GM21447 (cell line): ENCODE measurements around the gene RNF169.
A peak's percentile ranks its signal among the peaks of the same experiment; 100 is the strongest.

Experiments
- ATAC-seq: cut with Tn5 transposase; IDR thresholded peaks from one replicate; pipeline ENCODE4 v1.9.1; 2021; ENCODE audit not compliant: unreplicated experiment

The RNF169 gene

DNA sequence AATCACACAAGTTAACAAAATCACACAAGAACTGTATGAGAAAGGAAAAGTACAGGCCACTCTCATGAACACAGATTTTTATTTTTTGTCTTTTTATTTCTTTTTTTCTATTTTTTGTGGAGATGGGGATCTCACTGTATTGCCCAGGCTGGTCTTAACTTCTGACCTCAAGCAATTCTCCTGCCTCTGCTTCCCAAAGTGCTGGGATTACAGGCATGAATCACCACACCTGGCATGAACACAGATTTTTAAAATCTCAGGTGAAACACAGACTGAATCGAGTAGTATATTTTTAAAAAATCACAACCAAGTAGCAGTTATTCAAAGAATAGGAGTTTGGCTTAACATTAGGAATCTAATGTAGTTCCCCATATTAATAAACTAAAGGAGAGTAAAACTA lies 18.3 kb downstream of the RNF169 start:
- ATAC-seq: no peak

DNA sequence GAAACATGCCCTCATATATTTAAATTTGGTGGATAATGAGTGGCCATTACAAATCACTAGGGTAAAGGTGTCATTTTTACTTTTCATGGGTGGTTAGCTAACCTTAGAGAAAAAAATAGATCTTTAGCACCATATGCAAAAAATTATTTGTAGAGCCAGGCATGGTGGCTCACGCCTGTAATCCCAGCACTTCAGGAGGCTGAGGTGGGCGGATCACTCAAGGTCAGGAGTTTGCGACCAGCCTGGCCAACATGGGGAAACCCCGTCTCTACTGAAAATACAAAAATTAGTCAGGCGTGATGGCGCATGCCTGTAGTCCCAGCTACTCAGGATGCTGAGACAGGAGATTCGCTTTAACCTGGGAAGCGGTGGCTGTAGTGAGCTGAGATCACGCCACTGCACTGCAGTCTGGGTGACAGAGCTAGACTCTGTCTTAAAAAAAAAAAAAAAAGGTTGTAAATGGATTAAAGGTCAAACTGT lies 19.6 kb downstream of the RNF169 start:
- ATAC-seq: peak; percentile 64

DNA sequence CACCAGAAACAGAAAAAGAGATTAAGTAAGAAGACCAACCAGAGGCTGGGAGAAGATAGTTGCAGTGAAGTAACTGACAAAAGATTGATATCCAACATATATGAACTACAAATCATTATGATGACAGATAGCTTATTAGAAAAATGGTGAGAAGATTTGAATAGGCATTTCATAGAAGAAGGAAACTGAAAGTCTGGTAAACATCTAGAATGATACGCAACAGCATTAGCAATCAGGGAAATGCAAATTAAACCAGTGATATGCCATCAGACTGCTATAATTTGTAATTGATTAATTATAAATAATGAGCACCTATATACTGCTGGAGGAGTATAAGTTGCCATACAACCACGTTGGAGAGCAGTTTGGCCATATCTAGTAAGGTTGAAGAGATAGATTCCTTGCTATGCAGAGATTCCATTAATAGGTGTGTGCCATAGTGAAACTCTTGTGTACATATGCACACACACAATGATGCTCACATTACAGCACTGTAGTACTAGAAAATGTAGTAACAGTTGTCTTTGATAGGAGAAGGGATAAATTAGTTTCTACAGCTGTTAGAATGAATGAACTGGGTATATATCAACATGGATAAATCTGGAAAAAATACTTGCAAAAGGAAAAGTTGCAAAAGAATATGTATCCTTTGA lies 20.5 kb downstream of the RNF169 start:
- ATAC-seq: no peak

DNA sequence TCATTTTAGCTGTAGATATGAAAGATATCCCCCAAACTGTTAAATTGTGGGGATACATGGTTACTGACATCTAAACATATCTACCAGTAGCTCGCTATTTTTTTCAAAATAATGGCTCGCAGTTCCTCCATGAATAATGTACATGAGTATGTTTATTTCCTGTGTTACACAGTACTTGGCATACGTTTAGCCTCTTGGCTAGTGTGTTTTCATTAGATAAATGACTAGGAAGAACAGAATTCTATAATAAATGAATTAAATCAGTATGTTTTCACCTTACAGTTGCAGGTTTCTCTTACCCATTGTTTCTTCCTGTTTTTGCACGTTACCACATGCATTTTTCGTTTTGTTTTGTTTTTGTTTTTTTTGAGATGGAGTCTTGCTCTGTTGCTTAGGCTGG lies 21.8 kb downstream of the RNF169 start:
- ATAC-seq: no peak

DNA sequence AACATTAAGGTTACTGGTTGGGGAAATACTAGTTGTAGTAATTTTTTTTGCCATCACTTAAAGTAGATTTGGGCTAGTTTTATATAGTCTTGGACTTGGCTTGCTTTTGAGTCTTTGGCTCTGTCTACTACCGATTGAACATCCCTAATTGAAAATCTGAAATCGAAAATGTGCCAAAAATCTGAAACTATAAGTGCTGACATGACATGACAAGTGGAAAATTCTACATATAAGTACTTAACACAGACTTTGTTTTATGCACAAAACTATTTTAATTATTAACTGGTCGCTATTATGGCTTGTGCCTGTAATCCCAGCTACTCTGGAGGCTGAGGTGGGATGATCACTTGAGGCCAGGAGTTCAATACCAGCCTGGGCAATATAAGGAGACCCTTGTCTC lies 22.5 kb downstream of the RNF169 start:
- no peak for ATAC-seq

DNA sequence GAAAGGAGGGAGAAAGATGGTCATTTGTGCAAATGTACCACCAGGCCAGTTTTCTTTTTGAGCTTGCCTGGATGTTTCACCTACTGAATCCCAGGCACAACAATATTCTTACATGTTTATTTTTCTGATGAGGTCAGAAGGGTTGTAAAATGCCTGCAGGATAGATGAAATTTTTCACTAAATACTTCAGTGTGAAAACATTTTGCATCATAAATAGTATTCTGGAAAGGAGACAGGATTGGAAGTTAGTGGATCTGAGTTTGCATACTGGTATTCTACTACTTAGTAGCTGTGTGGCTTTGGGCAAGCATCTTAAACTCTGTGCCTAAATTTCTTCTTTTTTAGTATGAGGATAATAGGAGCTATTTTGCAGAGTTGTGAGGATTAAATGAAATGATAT lies 24.8 kb downstream of the RNF169 start:
- no peak for ATAC-seq

DNA sequence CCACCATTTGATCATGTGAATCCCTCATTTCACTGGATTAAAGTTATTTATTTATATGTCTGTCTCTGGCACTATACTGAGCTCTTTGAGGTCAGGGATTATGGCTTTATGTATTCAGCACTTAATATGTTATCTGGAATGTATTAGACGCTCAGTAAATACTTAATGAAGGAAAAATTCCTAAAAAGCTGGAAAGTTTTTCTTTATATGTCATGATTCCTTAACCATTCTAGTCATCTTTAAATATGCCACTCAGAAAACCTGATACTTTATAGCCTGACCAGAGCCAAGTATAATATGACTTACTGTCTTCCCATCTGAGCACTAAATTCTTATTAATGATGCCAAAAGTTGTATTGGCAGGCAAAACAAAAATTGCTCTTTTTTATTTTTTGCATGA lies 27.1 kb downstream of the RNF169 start:
- ATAC-seq: no peak

DNA sequence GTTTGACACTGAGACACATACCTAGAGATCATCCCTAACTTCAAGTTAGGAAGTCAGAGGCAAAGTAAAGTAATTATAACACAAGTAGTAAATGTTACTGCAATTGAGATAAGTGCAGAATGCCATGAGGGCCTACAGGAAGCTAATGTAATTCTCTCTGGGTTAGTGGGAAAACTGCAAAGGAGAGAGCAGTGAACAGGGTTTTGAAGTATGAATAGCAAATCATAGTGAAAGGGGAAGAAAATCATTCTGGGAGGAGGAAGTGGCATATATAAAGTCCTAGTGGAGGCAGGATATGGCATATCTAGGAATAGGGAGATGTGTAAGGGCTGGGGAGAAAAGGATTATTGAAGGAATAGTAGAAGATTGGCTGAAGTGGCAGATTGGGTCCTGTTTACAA lies 27.9 kb downstream of the RNF169 start:
- ATAC-seq: no peak

DNA sequence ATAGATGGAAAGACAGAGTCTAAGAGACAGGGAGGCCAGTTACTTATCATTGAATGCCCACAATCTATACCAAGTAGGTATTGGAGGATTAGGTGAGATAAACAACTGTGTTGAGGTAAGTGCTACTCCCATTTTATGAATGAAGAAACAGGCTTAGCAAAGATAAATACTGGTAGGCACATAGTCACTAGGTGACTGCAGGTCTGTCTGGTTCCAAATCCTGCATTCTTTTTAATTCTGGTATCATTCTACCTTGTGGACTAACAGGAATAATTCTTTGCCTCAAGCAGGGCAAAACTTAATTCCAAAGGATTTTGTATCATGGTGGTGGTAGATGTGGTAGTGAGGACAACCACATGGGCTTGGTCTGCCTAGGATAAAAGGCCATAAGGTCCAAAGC lies 28.4 kb downstream of the RNF169 start:
- no peak for ATAC-seq

DNA sequence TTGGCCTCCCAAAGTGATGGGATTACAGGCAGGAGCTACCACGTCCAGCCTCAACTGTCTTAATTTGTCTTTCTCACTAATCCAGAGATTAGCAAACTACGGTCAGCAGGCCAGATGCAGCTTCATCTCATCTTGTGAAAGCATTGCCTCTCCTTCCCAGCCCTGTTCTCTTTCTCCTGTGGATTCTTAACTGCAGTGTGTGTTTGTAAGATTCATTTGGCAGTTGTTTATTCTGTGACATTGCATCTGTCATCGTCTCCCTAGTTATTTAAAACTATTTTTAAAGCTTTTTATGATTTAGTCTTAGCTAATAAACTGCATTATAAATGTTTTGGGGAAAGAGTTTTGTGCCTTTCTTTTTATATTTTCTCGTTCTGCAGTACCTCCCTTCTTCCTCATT lies 29.2 kb downstream of the RNF169 start:
- no peak for ATAC-seq

DNA sequence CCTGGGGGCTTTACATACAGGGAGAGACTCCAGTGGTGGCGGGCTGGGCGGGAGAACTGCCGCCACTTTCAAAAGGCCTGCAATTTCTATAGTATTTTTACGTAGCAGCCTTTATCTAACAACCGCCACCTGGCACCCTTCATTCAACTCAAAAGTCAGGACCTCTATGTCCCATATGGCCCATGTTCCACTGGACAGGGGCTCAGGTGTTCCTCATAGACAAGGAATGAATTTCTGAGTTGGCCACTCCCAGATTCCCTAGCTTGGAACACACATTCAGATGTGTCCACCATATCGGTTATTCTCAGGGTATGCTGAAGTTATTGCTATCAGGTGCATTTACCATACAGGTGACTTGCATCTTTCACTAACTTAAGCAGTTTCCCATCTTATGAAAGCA lies 29.9 kb downstream of the RNF169 start:
- no peak for ATAC-seq

DNA sequence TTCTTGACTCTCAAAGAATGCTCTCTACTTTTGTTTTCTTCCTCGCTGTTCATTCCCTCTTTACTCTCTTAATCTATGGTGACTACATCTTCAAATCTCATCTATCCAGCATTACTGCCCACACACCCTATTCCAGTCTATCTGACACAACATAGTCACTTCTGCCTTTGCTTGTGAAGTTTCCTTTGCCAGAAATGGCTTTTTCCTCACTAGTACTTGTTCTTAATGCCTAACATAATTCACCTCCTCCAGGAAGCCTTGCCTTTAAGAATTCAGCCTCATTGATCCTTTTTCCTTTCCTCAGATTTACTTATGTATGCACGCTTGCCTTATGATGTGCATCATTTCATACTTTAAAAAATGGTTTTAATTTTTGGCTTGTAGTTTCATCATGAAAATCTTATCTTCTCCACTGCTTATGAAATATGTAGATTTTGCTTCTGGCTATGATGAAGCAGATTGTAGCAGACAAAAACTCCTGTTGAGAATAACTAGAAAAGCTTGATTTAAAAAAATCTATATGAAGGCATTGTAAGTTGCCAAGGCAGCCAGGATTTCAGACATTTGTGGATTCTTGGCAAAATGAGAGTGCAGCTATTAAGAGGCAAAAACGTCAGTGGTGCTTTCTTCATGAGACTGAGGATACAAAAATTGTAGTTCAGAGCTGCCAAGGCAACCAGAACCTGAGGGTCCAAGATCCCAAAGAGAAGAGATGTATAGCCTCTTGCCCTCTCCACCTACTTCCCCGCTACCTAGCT lies 31.8 kb downstream of the RNF169 start:
- no peak for ATAC-seq

DNA sequence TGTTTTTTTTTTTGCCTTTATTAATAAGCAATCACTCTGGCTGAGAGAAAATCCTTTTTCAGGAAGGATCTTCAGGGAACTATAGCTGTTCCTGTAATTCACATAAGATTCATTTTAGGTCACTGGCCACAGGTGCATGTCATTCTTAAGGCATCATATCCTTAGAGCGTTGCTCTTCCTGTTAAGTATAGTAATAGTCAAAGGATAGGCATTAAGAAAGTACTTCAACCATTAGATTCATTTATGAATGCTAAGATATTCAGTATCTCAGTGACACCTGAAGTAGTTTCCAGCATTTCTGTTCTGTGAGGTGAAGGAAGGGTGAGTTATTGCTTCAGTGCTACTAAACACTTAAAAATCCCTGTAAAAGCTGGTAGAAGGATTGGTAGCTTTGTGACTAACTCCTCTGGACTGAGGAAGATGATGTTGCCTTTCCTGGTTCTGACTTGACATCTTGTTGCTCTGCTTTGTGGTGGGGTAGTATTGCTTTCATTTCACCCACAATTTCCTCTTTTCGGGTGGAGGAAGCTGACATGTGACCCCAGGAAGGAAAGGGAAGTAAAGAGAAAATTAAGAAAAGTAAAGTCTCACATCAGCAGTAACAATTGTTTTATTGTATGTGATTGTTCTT lies 34.7 kb downstream of the RNF169 start:
- peak; percentile 68 for ATAC-seq

DNA sequence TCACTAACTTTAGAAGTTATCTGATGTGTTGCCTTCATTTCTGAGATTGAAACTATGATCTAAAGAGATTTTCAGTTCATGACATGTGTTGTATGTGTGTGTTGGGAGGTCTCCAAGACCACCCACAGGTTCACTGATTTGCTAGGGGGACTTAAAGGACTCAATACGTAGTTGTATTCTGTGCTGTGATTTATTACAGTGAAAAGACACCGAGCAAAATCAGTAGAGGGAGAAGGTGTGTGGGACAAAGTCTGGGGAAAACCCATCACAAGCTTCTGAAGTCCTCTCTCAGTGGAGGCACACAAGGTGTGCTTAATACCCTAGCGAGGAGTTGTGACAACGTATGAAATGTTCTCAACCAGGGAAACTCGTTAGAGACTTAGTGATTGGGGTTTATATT lies 35.6 kb downstream of the RNF169 start:
- ATAC-seq: peak; percentile 62

DNA sequence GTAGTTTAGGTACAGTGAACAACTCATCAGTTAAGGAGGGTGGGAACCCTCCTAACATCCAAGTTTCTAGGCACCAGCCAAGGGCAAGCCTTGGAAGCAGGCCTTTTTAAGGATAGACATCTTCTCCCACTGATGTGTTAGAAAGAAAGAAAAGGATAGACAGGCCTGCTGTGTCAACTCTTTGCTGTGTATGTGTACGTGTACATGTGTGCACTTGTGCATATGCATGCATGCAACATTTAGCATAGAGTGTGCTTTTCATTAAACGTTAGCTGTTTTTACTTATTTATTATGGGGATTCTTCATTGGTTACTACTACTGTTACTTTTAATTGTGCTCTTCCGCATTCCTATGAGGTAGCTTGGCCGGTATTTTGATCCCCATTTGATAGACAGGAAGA lies 36.1 kb downstream of the RNF169 start:
- no peak for ATAC-seq

DNA sequence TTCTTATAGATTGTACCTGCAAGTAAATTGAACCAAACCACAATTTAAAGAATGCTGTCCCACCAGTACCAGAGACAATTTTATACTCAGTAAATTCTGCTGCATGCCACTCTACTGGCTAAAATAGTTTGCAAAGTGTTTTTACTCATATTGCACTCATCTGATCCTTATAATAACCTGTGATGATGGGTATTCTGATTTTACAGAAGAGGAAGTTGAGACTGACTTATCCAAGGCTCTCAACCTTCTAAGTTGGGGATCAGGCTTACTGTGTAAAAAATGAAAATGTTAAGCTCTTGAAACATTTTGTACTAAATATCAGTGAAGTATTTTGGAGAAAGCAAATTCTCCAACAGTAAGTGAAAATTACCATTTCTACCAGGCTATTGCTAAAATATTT lies 37.9 kb downstream of the RNF169 start:
- no peak for ATAC-seq

DNA sequence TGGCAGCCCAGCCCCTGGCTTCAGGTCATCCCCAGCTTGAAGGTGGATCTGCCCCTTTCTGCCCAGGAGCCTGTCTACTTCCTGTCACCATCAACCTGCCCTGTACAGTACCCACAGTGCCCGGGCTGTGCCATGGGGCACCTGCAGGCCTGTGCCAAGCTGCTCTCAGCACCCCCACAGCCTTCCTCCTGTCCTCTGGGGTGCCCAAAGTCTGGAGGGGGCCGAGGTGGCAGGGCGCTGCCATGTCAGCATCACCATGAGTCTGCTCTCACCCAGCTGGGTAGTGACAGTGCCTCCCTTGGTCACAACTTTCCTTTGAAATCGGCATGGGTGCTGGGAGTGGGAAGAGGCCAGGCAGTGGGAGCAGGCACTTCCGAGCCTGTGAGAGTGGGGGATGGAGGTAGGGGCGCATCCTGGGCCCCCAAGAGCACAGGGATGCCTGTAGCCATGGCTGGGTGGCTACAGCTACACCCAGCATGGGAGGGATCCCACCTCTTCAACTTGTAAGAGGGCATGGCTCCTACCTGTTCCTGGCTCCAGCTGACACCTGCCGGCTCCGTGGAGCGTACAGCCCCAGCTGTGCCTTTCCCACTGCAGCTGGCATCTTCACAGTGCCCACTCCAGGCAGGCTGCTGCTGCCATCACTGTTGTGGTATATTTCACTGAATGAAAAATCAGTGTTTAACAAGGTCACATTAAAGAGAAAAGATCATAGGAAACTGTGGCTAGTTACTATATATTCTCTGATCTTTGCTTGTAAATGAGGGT lies 42.9 kb downstream of the RNF169 start:
- no peak for ATAC-seq

DNA sequence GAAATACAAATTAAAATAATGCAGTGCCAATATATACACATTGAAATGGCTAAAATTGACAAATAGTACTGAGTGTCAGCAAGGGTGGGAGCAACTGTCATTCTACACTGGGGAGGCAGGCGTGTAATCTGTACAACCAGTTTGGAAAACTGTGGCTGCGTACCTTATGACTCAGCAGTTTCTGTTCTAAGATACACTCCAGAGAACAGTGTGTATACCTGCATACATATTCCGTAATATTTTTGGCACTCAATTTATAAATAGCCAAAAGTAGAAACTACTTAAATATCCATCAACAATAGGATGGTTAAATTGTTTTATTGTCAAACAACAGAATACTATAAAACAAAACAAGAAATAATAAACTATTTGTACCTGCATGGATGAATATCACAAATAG lies 57.6 kb downstream of the RNF169 start:
- no peak for ATAC-seq

DNA sequence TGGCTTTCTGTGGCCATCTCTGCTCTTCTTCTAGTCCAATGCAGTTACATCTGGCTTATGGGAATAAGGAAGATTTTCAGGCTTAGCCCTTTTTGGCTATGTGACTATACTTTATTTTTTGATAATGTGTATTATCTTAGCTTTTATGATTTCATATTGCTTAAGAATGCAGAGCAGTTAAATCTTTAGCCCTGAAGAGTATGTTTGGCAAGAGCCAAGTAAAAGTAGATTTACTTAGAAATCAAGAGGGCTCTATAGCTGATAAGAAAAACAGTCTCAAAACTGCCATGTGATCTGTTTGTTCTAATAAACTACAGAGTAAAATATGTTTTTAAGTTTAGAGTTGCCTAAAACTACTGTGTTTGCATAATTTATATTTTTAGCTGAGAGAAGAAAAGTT lies 61.2 kb downstream of the RNF169 start:
- ATAC-seq: no peak

DNA sequence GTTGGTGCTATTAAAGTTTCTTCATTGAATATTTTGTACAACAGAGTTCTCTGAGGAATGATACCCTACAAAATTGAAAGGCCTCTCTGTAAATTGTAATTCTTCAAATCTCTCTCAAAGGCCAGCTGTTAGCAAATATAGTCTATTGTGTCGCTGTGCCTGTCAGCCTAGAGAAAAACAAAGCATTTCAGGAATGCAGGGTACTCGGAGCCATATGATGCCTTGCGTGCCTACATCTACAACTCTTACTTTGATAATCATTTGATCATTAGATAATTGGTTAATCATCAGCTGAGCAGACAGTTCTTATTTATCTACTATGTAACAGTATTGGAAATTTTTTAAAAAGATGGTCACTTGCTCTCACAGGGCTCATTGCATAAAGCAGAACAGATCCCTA lies 67.3 kb downstream of the RNF169 start:
- no peak for ATAC-seq

DNA sequence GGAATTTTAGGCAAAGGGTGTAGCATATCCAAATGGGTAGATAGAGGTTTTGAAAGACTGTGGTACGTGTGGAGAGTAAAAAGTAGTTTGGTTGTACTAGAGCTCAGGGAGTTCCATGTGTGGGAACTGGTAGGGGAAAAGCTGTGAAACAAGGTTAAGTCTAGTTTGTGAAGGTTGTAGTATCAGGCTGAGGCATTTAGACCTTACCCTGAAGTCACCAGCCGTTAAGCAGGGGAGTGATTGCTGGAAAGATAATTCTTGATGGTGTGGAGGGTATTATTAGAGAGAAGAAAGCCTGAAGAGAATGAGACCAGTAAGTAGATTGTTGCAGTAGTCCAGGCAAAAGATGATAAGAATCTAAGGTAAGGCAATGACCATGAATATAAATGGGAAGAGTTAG lies 68.0 kb downstream of the RNF169 start:
- no peak for ATAC-seq
